Cardiac fibroblast (primary cell): ENCODE measurements around the gene KRT23.
A peak's percentile ranks its signal among the peaks of the same experiment; 100 is the strongest.

Source experiments
- DNase-seq, 2 donors: peaks; one replicate each; pipeline versions ENCODE4 v3.0.0 to v3.0.0-alpha.2; 2010; ENCODE audit warnings: low read depth in 2 of 2
- H3K4me3 ChIP-seq, 2 donors: replicated peaks in 1 of 2; 1 replicate in 1 of 2; 2 replicates in 1 of 2; pipeline ENCODE4 v1.5.1; 2011; ENCODE audit warnings: low read depth in 2 of 2, low read length in 2 of 2, mild to moderate bottlenecking in 2 of 2, moderate library complexity in 1 of 2
- TF ChIP-seq, protein P1 (sequence below): IDR thresholded peaks from one replicate; pipeline ENCODE4 v1.5.1; 2011; ENCODE audit warnings: low read depth, mild to moderate bottlenecking, low read length, inconsistent platforms

Gene KRT23

DNA sequence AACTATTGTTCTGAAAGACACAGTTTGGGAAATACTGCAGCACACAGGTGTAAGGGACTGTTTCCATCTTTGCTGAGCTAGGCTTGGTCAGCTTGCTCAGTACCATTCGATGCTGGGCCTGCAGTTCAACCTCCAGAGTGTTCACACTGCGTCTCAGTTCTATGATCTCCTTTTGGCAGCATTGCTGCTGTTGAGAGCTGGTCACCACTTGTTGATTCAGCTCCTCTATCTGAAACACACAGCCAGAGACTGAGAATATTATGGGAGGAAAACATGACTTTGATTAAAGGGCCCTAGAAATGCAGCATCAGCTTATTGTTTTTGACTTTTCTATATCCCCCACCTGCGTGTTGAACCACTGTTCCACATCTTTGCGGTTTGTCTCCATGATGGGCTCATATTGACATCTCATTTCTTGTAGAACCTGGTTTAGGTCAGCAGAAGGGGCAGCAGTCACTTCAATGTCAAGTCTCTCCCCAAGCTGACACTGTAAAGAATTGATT is 24.7 kb upstream of the KRT23 start:
- DNase-seq, result no peak
- TF ChIP-seq, protein P1, sequence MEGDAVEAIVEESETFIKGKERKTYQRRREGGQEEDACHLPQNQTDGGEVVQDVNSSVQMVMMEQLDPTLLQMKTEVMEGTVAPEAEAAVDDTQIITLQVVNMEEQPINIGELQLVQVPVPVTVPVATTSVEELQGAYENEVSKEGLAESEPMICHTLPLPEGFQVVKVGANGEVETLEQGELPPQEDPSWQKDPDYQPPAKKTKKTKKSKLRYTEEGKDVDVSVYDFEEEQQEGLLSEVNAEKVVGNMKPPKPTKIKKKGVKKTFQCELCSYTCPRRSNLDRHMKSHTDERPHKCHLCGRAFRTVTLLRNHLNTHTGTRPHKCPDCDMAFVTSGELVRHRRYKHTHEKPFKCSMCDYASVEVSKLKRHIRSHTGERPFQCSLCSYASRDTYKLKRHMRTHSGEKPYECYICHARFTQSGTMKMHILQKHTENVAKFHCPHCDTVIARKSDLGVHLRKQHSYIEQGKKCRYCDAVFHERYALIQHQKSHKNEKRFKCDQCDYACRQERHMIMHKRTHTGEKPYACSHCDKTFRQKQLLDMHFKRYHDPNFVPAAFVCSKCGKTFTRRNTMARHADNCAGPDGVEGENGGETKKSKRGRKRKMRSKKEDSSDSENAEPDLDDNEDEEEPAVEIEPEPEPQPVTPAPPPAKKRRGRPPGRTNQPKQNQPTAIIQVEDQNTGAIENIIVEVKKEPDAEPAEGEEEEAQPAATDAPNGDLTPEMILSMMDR, result no peak
- H3K4me3 ChIP-seq, result no peak overlapping the region

DNA sequence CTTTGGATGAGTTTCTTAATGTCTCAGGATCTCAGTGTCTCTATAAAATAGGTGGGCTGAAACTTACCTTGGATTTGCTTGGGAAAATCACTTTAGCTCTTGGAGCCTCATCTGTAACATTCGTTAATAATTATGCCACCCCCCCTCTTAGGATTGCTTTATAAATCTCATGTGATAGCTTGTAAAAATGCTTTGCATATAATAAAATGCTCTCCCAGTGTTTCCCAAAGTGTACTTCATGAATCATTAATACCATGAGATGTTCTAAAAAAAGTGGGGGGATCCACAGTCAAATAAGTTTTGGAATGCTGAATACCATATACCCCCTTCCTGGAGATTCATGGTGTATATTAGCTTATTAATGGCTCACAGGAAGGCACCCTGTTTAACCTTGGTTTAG is 24.1 kb upstream of the KRT23 start:
- no peak for DNase-seq
- TF ChIP-seq, protein P1, result no peak
- H3K4me3 ChIP-seq, result no peak overlapping the region

DNA sequence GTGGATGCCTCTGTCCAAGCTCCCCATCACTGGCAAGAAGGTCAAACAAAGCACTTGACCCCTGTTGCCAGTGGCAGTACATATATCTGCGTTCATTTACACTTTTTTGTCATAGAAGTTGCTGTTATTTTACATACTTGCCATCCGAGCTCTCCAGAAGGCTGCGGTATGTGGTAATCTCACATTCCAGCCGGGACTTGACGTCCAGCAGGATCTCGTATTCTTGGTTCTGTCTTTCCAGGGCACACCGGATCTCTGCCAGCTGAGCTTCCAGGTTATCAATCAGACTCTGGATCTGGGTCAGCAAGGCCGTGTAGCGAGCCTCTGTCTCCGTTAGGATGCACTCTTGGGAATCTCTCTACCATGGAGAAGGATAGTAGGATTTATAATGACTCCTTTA is 22.7 kb upstream of the KRT23 start:
- TF ChIP-seq, protein P1, result no peak
- DNase-seq, result peak; percentile 9 to 39
- no peak overlapping the region for H3K4me3 ChIP-seq

DNA sequence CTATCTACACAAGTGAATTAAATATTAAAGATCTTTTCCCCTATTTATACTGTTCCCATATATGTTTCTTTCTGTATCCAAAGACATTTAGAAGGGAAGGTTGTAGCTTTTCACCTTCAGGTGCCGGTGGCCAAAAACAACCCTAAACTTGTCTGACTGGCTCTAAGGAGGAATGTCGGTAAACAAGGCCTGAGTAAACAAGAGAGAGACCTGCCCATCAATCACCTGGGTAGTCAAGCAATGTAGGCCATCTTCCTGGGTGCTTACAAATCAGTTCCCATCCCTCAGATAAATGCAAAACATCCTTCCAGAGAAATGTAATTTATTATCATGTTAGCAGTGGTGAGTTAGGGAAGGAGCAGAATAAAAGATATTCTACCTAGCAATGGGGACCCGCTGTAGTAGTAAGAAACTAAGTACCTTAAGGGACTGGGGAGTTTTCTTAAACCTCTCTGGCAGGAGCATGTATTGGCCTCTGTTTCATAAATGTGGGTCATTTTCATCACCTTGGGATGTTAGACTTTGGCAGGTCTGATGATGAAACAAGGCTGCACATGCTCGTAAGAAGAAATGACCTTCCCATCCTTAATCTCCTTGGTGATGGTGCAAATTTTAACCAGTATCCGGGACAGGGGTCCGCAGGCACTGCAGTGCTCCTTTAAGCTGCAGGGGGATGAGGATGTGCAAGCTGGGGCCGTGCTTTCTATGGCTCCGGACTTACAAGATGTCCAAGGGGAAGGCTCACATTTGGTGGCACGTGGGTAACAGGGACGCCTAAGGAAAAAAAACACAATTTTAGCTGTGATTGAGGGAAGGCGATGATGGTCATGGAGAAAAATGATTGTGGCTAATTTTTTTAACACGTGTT is 20.9 kb upstream of the KRT23 start:
- no peak for DNase-seq
- TF ChIP-seq, protein P1, result no peak
- no peak overlapping the region for H3K4me3 ChIP-seq

DNA sequence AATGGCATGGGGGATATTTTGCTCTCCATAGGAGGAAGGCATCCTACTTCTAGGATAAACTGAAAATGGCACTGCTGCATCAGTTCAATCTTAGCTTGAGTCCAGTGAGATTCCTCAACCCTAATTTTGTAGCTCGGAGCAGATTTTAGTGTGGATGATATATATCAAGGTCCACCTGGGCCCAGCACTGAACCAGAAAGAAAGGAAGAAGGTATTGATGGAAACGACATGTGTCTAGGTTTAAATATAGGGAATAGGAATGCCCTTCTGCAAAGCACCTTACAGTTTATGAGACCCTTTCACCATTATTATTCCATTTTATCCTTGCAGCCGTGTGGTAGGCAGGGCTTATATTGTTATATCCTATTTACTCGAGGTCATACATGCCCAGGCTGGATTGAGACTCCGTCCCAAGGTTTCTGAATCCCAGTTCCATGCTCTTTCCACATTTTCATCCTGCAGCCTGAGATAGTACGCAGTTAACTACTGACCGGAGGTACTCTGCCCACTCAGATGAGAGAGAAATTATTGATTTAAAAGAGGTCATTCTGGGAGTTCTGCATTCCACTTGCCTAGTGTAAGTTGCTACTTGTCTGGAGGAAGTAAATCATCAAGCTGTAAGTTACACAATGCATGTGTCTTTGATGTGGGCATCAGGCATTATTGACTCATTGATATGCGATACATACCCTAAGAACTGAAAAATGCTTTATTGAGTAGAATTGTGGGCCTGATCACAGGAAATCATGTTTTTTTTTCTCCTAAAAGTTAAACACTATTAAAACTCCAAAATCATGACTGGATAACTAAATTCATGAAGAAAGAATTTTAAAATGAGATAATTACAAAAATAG is 19.2 kb upstream of the KRT23 start:
- DNase-seq, result peak; percentile 13 to 84
- TF ChIP-seq, protein P1, result no peak
- no peak overlapping the region for H3K4me3 ChIP-seq

DNA sequence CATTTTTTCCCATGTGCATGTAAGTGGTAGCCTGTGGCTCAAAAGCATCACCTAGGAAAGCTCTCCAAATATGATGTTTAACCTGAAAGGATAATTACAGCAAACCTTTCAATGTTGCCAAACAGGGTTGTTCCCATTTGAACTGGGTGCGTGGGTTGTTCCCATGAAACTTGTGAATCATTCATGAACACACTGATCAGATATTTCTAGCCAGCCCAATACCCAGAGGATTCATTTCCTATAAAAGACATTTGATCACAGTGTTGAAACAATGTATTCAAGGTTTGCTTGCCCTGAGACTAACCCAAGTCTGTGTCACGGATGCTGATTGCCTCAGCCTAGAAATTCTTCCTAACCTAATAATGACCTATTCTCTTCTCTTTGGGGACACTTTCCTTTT is 16.4 kb upstream of the KRT23 start:
- H3K4me3 ChIP-seq, result no peak overlapping the region
- peak; percentile 2 to 82 for DNase-seq
- TF ChIP-seq, protein P1, result no peak
